Right renal pelvis (tissue), 4 donors: ENCODE measurements around the gene ZNF618. TPM values are rescaled to one million over a fixed set of nuclear protein-coding genes. Genes with fewer than 3 reads are reported as not detected.
A peak's percentile ranks its signal among the peaks of the same experiment; 100 is the strongest.
"Not testable (repeated sequence)": the region's sequence is repeated elsewhere in the genome, so short reads cannot be mapped to it uniquely, and the experiment has no call there.

ENCODE experiments used
- DNase-seq, 4 donors: peaks; one replicate each; pipeline ENCODE4 v3.0.0-alpha.2; 2013; ENCODE audit warnings: low read depth in 4 of 4, low spot score in 3 of 4, missing footprints in 1 of 4
- polyA plus RNA-seq, 4 donors: library from polyadenylated mRNA; unstranded; fragments of 120-200 nt; gene quantifications; one replicate each; pipeline ENCODE4 v1.2.1, GENCODE V29; 2013; ENCODE audit not compliant: insufficient read length in 4 of 4

Gene ZNF618
- polyA plus RNA-seq, 4 donors = 40.2 to 43.4 (median 41.8) TPM

GRCh38 chr9:114075602-114076001, 199.5 kb downstream of the ZNF618 start:
- no peak for DNase-seq

GRCh38 chr9:114076237-114077161, 200.4 kb downstream of the ZNF618 start:
- DNase-seq = no peak

- no peak for DNase-seq
Measured at GRCh38 chr9:114077162-114077837, 201.2 kb downstream of the ZNF618 start.

GRCh38 chr9:114078021-114078780, 202.1 kb downstream of the ZNF618 start, which contains the start of gene AMBP:
Gene AMBP (minus strand): TSS chr9:114078300. CDS start chr9:114078209, 91 bp downstream.
- no peak for DNase-seq

GRCh38 chr9:114078781-114079156, 202.7 kb downstream of the ZNF618 start:
- DNase-seq = no peak

GRCh38 chr9:114080195-114080772, 204.2 kb downstream of the ZNF618 start:
- DNase-seq = no peak

GRCh38 chr9:114080773-114081440, 204.8 kb downstream of the ZNF618 start:
- DNase-seq = peak in 2 of 4 donors; percentile 60 to 61

- no peak for DNase-seq
Measured at GRCh38 chr9:114081441-114082016, 205.4 kb downstream of the ZNF618 start.

GRCh38 chr9:114082017-114082762, 206.1 kb downstream of the ZNF618 start:
- peak; percentile 89 to 93 (median 92) for DNase-seq

- DNase-seq = not testable (repeated sequence)
Measured at GRCh38 chr9:114082763-114083412, 206.8 kb downstream of the ZNF618 start.

- DNase-seq = no peak
Measured at GRCh38 chr9:114083666-114084065, 207.6 kb downstream of the ZNF618 start.

- DNase-seq = no peak
Measured at GRCh38 chr9:114084282-114085073, 208.4 kb downstream of the ZNF618 start.

- no peak for DNase-seq
Measured at GRCh38 chr9:114085387-114085789, 209.3 kb downstream of the ZNF618 start.

- no peak for DNase-seq
Measured at GRCh38 chr9:114086009-114086408, 209.9 kb downstream of the ZNF618 start.

- no peak for DNase-seq
Measured at GRCh38 chr9:114086607-114087006, 210.5 kb downstream of the ZNF618 start.

GRCh38 chr9:114087721-114088120, 211.6 kb downstream of the ZNF618 start:
- no peak for DNase-seq

- DNase-seq = no peak
Measured at GRCh38 chr9:114088571-114089170, 212.6 kb downstream of the ZNF618 start.
